Liver (tissue), 9 donors: ENCODE data around the gene EMP3. TPM values are rescaled to one million over a fixed set of nuclear protein-coding genes. Genes with fewer than 3 reads are reported as not detected.

Experiments used
- DNase-seq: peaks from one replicate; pipeline ENCODE4 v3.0.0-alpha.2; 2017; ENCODE audit warnings: low spot score
- H3K27ac ChIP-seq, 2 donors: one replicate each; pipeline ENCODE4 v1.7.0; 2013; ENCODE audit warnings: inconsistent platforms in 2 of 2, low read length in 2 of 2, control low read depth in 1 of 2, low read depth in 1 of 2, mild to moderate bottlenecking in 1 of 2
- H3K27me3 ChIP-seq, 4 donors: one replicate each; pipeline versions ENCODE4 v1.6.1 to v1.7.0; 2013; ENCODE audit warnings: low read length in 3 of 4, inconsistent platforms in 1 of 4, mild to moderate bottlenecking in 1 of 4, moderate library complexity in 1 of 4; ENCODE audit not compliant: control insufficient read depth in 4 of 4, insufficient read depth in 4 of 4
- H3K36me3 ChIP-seq, 4 donors: one replicate each; pipeline versions ENCODE4 v1.6.1 to v1.7.0; 2013; ENCODE audit warnings: low read length in 3 of 4, mild to moderate bottlenecking in 3 of 4, low read depth in 1 of 4, moderate library complexity in 1 of 4; ENCODE audit not compliant: control insufficient read depth in 4 of 4, insufficient read depth in 3 of 4
- H3K4me1 ChIP-seq, 4 donors: one replicate each; pipeline versions ENCODE4 v1.6.1 to v1.7.0; 2013; ENCODE audit warnings: low read length in 3 of 4, mild to moderate bottlenecking in 3 of 4, moderate library complexity in 1 of 4; ENCODE audit not compliant: control insufficient read depth in 4 of 4, insufficient read depth in 4 of 4
- H3K4me3 ChIP-seq, 3 donors: one replicate each; pipeline versions ENCODE4 v1.6.1 to v1.7.0; 2013; ENCODE audit warnings: low read length in 3 of 3, control low read depth in 1 of 3, low read depth in 1 of 3, mild to moderate bottlenecking in 1 of 3
- H3K9ac ChIP-seq, 2 donors: one replicate each; pipeline ENCODE4 v1.7.0; 2013; ENCODE audit warnings: low read length in 2 of 2, mild to moderate bottlenecking in 2 of 2, moderate library complexity in 2 of 2, control low read depth in 1 of 2, low read depth in 1 of 2
- H3K9me3 ChIP-seq, 4 donors: one replicate each; pipeline versions ENCODE4 v1.6.1 to v1.7.0; 2013; ENCODE audit warnings: low read length in 3 of 4; ENCODE audit not compliant: control insufficient read depth in 4 of 4
- EGR1 ChIP-seq, 2 donors: IDR thresholded peaks; 2 replicates each; pipeline ENCODE4 v1.6.1; 2016 to 2018; ENCODE audit warnings: antibody characterized with exemption in 2 of 2, low read depth in 2 of 2
- FOXA1 ChIP-seq: IDR thresholded peaks from 2 replicates; pipeline ENCODE4 v1.6.1; 2016; ENCODE audit warnings: antibody characterized with exemption
- FOXA2 ChIP-seq: IDR thresholded peaks from 2 replicates; pipeline ENCODE4 v1.6.1; 2016; ENCODE audit warnings: antibody characterized with exemption
- GABPA ChIP-seq, 2 donors: IDR thresholded peaks in 1 of 2; conservative IDR thresholded peaks in 1 of 2; 2 replicates each; pipeline ENCODE4 v1.6.1; 2016; ENCODE audit warnings: antibody characterized with exemption in 2 of 2, mild to moderate bottlenecking in 1 of 2, moderate library complexity in 1 of 2
- HNF4A ChIP-seq, 2 donors: conservative IDR thresholded peaks; 2 replicates each; pipeline ENCODE4 v1.6.1; 2016; ENCODE audit warnings: antibody characterized with exemption in 2 of 2, mild to moderate bottlenecking in 2 of 2
- HNF4G ChIP-seq: IDR thresholded peaks from 2 replicates; pipeline ENCODE4 v1.6.1; 2016; ENCODE audit warnings: antibody characterized with exemption
- JUND ChIP-seq, 2 donors: IDR thresholded peaks; 2 replicates each; pipeline ENCODE4 v1.6.1; 2016; ENCODE audit warnings: antibody characterized with exemption in 2 of 2
- NR2F2 ChIP-seq: IDR thresholded peaks from 2 replicates; pipeline ENCODE4 v1.6.1; 2016; ENCODE audit warnings: antibody characterized with exemption
- RAD21 ChIP-seq, 2 donors: IDR thresholded peaks; 2 replicates each; pipeline ENCODE4 v1.6.1; 2016; ENCODE audit warnings: antibody characterized with exemption in 2 of 2, mild to moderate bottlenecking in 2 of 2
- RXRA ChIP-seq, 2 donors: IDR thresholded peaks; 2 replicates each; pipeline ENCODE4 v1.6.1; 2017 to 2018; ENCODE audit warnings: antibody characterized with exemption in 2 of 2, mild to moderate bottlenecking in 1 of 2
- SP1 ChIP-seq: IDR thresholded peaks from 2 replicates; pipeline ENCODE4 v1.6.1; 2018; ENCODE audit warnings: antibody characterized with exemption, mild to moderate bottlenecking
- TAF1 ChIP-seq: conservative IDR thresholded peaks from 2 replicates; pipeline ENCODE4 v1.6.1; 2016; ENCODE audit warnings: antibody characterized with exemption, mild to moderate bottlenecking
- YY1 ChIP-seq: IDR thresholded peaks from 2 replicates; pipeline ENCODE4 v1.6.1; 2016; ENCODE audit warnings: antibody characterized with exemption, mild to moderate bottlenecking
- WGBS: extraction: QIAGEN DNeasy Blood & Tissue Kit; methylation state at CpG from one replicate; pipeline ENCODE4 v1.1.7; 2013; 5-methylcytosine and 5-hydroxymethylcytosine counted together
- polyA plus RNA-seq, 2 donors: library from polyadenylated mRNA; stranded (reverse) in 1 of 2; unstranded in 1 of 2; fragments of 200-250 nt in 1 of 2; fragments of >200 nt in 1 of 2; fragmentation: Nextera tagmentation in 1 of 2; extraction: Ambion mirVana in 1 of 2; gene quantifications; one replicate each; pipeline versions ENCODE4 v1.2.1 to v1.2.3, GENCODE V29; 2013 to 2015
- total RNA-seq, 2 donors: library from RNA; depleted of rRNA; stranded (reverse); fragments of >200 nt; gene quantifications; one replicate each; pipeline ENCODE4 v1.2.3, GENCODE V29; 2014
- TF ChIP-seq, protein P1 (sequence below): IDR thresholded peaks from 2 replicates; pipeline ENCODE4 v1.6.1; 2016; ENCODE audit warnings: antibody characterized with exemption
- TF ChIP-seq, protein P2 (sequence below): fragments of 150-350 bp; IDR thresholded peaks from 2 replicates; pipeline ENCODE4 v1.5.1; 2017; ENCODE audit warnings: improper control_type of control experiment, low read depth, low read length; ENCODE audit not compliant: missing input control
- TF ChIP-seq, protein P3 (sequence below): IDR thresholded peaks from 2 replicates; pipeline ENCODE4 v1.6.1; 2016; ENCODE audit warnings: antibody characterized with exemption
- TF ChIP-seq, protein P4 (sequence below): IDR thresholded peaks from 2 replicates; pipeline ENCODE4 v1.6.1; 2016; ENCODE audit warnings: antibody characterized with exemption, mild to moderate bottlenecking
- TF ChIP-seq, protein P5 (sequence below): IDR thresholded peaks from 2 replicates; pipeline ENCODE4 v1.6.1; 2016; ENCODE audit warnings: antibody characterized with exemption
- donor health status: healthy.
- donor health status: healthy.
- donor health status: healthy.
- donor health status: healthy.
- donor health status: healthy.

EMP3 gene
- total and polyA plus RNA-seq, 4 donors: 4.5 to 16.6 (median 11.7) TPM

DNA sequence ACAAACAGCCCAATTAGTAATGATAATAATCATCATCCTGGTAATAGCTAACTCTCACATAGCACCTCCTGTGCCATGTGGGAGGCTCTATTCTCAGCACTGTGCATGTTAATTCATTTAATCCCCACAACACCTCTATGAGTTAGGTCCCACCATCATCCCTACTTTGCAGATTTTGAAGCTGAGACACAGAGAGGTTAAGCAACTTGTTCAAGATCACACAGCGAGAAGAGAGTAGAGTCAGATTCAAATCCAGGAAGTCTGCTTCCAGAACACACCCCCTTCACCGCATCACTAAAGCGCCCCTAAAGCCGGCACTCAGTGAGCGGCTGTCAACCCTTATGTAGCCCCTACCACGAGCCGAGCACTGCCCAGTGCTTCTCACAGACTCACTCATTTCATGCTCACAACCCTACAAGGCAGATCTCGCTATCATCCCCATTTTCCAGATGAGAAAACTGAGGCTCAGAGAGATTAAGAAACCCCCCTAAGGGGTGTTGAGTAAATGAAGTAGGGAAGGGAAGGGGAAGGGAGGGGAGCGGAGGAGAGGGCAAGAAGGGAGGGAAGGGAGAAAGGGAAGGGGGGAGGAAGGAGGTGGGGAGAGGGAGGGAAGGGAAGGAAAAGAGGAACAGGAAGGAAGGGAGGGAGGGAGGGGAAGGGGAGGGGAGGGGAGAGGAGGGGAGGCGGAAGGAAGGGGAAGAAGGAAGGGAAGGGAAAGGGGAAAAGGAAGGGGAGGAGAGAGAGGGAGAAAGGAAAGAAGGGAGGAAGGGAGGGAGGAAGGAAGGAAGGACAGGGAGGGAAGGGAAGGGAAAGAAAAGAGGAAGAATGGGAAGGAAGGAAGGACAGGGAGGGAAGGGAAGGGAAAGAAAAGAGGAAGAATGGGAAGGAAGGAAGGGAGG is 16.4 kb downstream of the EMP3 start:
- Histone ChIP-seq H3K9ac (no peak overlapping the region), H3K27ac (no peak overlapping the region), H3K36me3 (peaks cover 0 to 8% (median 5%) of the 10 kb centered on the region in 4 donors), H3K9me3 (no peaks in the 10 kb centered on the region), H3K27me3 (no peaks in the 10 kb centered on the region), H3K4me1 (no peaks in the 10 kb centered on the region), H3K4me3 (no peak overlapping the region)
- no peak for TF ChIP-seq HNF4A (conservative IDR thresholded peaks at IDR 0.05)
- TF ChIP-seq, protein P1, sequence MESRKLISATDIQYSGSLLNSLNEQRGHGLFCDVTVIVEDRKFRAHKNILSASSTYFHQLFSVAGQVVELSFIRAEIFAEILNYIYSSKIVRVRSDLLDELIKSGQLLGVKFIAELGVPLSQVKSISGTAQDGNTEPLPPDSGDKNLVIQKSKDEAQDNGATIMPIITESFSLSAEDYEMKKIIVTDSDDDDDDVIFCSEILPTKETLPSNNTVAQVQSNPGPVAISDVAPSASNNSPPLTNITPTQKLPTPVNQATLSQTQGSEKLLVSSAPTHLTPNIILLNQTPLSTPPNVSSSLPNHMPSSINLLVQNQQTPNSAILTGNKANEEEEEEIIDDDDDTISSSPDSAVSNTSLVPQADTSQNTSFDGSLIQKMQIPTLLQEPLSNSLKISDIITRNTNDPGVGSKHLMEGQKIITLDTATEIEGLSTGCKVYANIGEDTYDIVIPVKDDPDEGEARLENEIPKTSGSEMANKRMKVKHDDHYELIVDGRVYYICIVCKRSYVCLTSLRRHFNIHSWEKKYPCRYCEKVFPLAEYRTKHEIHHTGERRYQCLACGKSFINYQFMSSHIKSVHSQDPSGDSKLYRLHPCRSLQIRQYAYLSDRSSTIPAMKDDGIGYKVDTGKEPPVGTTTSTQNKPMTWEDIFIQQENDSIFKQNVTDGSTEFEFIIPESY: no peak
- TF ChIP-seq, protein P2, sequence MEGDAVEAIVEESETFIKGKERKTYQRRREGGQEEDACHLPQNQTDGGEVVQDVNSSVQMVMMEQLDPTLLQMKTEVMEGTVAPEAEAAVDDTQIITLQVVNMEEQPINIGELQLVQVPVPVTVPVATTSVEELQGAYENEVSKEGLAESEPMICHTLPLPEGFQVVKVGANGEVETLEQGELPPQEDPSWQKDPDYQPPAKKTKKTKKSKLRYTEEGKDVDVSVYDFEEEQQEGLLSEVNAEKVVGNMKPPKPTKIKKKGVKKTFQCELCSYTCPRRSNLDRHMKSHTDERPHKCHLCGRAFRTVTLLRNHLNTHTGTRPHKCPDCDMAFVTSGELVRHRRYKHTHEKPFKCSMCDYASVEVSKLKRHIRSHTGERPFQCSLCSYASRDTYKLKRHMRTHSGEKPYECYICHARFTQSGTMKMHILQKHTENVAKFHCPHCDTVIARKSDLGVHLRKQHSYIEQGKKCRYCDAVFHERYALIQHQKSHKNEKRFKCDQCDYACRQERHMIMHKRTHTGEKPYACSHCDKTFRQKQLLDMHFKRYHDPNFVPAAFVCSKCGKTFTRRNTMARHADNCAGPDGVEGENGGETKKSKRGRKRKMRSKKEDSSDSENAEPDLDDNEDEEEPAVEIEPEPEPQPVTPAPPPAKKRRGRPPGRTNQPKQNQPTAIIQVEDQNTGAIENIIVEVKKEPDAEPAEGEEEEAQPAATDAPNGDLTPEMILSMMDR: no peak
- no peak for TF ChIP-seq EGR1 (IDR thresholded peaks at IDR 0.05; ENCODE audit: low read depth in 2 of 2)
- TF ChIP-seq GABPA (IDR thresholded peaks at IDR 0.05 in 1 of 2, conservative IDR thresholded peaks at IDR 0.05 in 1 of 2): no peak
- TF ChIP-seq, protein P3, sequence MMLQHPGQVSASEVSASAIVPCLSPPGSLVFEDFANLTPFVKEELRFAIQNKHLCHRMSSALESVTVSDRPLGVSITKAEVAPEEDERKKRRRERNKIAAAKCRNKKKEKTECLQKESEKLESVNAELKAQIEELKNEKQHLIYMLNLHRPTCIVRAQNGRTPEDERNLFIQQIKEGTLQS: no peak
- no peak for TF ChIP-seq RAD21 (IDR thresholded peaks at IDR 0.05)
- no peak for TF ChIP-seq HNF4G
- no peak for TF ChIP-seq FOXA2
- TF ChIP-seq, protein P4, sequence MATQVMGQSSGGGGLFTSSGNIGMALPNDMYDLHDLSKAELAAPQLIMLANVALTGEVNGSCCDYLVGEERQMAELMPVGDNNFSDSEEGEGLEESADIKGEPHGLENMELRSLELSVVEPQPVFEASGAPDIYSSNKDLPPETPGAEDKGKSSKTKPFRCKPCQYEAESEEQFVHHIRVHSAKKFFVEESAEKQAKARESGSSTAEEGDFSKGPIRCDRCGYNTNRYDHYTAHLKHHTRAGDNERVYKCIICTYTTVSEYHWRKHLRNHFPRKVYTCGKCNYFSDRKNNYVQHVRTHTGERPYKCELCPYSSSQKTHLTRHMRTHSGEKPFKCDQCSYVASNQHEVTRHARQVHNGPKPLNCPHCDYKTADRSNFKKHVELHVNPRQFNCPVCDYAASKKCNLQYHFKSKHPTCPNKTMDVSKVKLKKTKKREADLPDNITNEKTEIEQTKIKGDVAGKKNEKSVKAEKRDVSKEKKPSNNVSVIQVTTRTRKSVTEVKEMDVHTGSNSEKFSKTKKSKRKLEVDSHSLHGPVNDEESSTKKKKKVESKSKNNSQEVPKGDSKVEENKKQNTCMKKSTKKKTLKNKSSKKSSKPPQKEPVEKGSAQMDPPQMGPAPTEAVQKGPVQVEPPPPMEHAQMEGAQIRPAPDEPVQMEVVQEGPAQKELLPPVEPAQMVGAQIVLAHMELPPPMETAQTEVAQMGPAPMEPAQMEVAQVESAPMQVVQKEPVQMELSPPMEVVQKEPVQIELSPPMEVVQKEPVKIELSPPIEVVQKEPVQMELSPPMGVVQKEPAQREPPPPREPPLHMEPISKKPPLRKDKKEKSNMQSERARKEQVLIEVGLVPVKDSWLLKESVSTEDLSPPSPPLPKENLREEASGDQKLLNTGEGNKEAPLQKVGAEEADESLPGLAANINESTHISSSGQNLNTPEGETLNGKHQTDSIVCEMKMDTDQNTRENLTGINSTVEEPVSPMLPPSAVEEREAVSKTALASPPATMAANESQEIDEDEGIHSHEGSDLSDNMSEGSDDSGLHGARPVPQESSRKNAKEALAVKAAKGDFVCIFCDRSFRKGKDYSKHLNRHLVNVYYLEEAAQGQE: no peak
- TF ChIP-seq, protein P5, sequence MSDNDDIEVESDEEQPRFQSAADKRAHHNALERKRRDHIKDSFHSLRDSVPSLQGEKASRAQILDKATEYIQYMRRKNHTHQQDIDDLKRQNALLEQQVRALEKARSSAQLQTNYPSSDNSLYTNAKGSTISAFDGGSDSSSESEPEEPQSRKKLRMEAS: no peak
- TF ChIP-seq TAF1: no peak
- no peak for TF ChIP-seq JUND (IDR thresholded peaks at IDR 0.05)
- TF ChIP-seq NR2F2: no peak
- TF ChIP-seq SP1: no peak
- TF ChIP-seq YY1: no peak
- no peak for TF ChIP-seq FOXA1
- no peak for TF ChIP-seq RXRA (IDR thresholded peaks at IDR 0.05)
- DNase-seq: no peak
- 97% methylated on average over 10 of the region's 10 CpGs for WGBS
